ENCODE measurements around the gene INSIG2.

INSIG2 gene

DNA sequence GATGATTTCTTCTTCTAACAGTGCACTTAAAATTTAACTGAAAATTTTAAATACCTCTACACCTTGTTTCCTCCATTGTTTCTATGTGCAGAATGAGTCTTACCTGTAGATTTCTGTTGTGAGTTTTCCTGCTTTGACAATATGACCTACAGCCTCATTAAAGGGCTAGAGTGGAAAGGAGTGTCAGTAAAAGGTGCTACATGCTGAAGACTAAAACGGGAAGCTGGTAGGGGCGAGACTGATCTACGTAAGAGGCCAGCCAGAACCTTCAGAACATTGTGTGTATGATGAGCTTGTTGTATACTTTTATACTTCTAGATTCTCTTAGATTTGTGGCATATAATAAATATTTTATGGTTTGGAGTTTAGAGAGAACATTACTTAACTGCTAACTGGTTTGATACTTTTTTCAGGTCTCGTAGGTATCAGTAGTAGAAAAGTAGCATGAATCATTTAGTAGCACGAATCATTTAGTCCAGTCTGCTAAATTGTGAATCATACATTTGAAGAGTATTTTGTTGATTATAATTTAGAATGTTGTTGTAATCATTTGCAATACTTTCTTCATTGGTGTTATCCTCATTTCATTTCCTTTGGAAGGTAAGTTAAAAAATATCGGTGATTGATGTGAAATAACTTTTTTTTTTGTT lies 14.3 kb downstream of the INSIG2 start:
- DNase-seq, result no peak

DNA sequence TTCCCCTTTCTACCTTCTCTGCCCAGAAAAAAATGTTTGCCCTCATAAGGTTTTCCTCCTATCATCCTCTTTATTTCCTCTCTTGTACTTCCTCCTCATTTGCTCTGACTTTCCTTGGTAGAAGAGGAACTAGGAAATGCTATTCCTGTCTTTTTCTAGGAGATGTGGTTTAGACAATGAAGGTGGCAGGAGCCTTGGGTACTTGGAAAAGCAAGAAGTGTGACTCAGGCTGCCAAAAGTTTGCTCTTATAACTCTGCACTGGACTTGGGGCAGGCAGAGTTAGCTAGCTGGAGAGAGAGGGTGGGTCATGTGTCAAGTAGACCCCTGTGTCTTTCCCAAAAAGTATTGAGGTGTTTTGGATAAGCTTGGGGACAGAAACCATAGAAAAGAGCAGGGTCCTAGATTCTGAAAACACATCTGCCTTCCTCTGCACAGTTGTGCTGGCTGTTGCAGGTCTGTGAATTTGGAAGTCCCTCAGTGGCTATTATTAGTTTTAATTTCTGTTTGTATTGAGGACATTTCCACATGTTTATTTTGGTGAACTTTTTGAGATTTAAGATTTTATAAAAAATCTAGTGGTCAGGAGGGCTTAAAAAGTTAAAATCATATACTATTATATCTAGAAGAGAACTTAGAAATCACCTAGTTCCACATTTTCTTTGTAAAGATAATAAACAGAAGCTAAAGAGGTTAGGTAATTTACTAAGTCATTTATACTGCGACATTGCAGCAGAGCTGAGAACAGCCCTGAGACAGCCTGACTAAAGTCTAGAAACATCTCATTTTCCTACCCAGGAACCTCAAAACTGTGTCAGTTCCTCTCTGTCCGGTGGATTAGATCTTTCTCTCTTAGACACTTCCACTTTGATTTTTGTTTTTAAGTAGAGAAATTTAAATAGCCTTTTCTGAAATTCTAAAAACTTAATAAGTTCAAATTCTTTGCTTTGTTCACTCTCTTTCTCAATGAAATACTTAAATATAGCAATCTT lies 16.0 kb downstream of the INSIG2 start:
- DNase-seq, result no peak

DNA sequence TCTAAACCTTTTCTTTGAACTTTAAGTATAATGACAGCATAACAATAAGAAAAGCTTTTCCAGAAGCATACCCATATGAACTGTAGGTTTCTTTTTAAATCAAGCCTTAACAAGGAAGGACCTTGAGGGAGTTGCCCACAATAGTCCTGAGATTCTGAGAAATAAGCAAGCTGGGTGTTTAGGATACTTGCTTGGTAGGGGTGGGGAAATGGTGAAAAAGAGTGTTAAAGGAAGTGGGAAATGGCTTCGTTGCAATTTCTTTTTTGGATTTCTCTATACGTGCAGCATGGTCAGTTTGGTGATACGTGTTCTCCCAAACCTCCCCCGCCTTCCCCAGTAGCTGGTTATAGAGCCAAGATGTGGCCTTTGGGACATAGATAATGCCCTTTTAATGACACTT lies 17.2 kb downstream of the INSIG2 start:
- no peak for DNase-seq

DNA sequence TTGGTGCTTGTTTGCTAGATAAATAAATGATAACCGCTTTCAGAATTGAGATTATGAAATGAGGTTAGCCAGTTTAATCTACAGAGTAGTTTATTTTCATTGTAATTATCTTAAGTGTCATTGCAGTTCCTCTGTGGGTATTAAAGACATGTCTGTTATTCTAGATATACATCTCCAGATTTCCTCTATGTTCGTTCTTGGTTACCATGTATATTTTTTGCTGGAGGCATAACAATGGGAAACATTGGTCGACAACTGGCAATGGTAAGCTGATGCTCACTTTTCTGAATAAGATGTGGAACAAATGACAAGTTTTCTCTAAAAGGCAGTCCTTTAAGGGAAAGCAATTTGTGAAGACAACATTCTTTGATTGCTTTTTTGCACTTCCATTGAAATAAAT lies 18.7 kb downstream of the INSIG2 start:
- no peak for DNase-seq

DNA sequence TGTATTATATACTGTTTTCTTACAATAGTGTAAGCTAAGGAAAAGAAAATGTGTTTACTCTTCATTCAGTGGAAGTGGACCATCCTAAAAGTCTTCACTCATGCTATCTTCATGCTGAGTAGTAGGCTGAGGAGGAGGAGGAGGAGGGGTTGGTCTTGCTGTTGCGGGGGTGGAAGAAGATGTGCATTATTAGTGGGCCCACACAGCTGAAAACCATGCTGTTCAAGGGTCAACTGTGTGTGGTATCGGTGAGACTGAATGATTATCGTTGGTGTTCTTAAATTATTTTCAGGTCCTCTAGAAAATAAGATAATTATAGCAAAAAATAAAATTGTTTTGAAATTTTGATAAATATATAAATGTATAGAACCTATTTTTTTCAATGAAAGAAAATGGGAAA lies 22.0 kb downstream of the INSIG2 start:
- DNase-seq, result no peak

DNA sequence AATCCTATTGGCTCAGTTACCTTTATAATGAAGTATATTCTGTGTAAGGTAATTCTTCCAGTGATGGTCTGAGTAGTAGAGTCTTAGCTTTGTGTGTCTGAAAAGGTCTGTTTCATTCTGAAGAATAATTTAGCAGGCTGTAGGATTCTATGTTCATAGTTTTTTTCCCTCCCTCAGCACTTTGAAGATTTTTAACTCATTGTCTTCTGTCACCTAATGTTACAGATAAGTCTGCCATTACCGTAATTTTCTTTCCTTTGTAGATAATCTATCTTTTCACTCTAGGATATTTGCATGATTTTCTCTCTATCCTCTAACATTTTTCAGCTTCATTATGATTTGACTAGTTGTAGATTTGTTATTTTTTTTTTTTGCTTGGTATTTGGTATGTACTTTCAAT lies 22.7 kb downstream of the INSIG2 start:
- DNase-seq, result no peak

DNA sequence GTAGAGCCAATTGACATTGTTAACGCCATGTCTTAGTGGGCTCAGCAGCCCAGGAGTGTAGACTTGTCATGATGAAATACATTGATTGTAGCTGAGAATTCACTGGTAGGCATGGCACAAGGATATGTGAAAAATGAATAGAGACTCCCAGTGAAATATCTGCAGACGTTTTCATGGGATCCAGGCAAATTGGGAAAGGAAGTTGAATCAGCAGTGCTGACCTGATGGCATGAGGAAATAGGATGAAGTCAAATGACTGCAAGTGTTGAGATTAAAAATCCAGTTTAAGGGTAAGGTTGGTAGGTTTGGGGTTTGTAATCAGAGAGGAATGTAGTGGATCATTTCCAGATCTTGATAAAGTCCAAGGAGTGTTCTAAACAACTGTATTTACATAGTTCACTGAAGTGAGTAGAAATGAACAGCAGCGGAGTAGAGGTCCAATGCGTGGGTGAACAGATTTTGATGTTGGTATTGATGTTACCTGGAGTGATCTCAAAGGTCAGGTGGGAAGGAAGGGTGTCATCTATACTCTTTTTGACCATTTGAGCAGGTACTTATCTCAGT lies 24.6 kb downstream of the INSIG2 start:
- DNase-seq, result no peak

DNA sequence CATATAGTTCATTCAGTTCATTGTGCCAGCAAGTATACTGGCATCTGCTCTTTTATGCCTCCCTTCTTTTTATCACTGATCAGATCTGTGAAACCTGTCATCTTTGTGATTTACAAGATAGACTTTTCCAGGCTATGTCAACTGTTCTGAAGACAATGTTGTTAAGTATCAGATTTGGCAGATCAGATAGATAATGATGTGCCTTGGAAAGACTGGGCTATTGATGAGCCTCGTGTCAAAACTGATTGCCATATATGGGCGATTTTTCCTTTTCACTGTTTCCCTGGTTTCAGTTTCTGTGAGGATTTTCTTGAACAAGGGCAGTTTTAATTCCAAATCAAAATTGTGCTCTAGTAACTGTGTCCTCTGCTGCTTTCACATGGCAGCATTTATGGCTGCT lies 26.6 kb downstream of the INSIG2 start:
- DNase-seq, result no peak

DNA sequence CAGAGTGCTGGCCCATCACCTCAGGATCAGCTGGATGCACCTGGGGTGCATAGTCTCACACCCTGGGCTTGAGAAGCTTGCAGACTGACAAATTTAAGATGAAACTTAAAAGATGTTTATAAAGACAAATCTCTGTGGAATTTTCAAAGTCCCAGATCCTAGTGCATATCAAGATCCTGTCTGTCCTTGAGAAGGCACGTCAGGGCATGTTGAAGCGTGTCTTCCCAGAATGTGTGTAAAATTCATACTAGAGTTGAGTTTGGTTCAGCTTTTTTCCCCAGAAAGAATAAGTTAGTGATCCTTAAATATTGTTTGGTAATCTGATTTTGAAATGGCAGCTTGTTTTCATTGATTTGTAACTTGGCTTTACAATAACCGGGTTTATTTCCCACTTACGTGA lies 27.5 kb downstream of the INSIG2 start:
- DNase-seq, result no peak

DNA sequence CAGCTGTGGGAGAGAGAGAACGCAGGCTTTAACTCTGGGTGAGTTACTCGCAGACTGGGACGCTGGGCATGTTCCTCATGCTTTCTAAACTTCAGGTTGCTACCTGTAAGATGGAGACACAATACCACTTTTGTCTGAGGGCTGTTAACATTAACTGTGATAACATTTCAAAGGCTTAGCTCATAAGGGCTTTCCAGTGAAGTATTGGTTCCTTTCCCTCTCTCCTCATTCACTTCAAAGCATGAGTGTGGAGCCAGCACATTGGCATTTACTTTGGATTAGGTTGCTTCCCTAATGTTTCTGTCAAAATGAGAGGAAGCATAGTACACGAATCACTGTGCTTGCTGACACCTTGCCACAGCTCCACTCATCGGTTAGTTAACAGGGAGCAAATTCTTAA lies 30.2 kb downstream of the INSIG2 start:
- DNase-seq, result no peak

DNA sequence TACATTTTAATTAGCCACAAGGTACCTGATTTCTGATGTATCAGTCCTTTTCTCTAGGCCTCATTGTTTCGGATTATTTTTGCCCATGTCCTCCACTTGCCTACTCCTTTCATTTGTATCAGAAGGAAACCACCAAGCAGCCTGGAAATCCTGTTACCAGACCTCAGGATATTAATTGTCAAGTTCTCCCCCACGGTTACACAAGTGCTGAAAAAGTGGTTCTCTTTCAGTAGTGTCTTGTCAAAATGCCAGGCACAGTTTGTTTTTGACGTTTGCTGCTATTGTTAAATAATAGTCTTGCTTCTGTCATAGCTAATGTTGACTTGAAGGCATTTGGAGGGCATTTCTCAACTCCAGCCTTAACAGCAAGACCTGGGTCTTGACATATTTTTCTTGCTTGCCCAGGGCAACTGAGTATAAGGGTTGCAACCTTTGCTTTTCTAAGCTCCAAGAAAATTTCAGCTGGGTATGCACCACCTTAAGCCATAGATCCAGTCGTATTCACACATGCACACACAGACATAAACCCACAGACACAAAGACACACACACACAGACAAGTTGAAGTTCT lies 31.0 kb downstream of the INSIG2 start:
- DNase-seq, result no peak

DNA sequence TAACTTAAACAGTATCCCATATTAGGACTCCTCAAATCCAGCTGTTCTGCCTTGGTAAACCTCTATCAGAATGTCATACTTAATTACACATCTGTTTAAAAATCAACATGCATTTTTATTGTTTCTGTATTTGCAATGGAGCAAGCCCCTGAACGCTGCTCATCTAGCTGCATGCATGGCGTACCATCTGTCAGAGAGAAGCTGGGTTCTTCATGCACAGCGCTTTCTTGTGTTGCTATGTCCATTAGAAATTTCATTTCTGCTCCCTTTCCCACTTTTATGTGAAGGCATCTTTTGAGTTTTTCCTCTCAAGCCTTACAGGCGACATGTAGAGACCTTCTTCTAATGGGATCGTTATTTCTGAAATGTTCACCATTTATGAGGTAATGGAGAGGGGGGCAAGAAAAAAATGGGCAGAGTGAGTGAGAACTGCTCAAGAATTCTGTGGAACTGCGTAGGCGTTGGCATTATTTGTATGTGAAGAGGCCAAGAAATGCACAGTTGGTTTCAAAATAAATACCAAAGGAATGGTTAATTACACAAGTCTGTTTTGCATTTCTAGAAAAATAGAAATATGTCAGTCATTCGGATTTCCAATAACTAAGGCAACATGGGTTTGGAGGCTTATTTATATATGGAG lies 31.6 kb downstream of the INSIG2 start:
- DNase-seq, result no peak

DNA sequence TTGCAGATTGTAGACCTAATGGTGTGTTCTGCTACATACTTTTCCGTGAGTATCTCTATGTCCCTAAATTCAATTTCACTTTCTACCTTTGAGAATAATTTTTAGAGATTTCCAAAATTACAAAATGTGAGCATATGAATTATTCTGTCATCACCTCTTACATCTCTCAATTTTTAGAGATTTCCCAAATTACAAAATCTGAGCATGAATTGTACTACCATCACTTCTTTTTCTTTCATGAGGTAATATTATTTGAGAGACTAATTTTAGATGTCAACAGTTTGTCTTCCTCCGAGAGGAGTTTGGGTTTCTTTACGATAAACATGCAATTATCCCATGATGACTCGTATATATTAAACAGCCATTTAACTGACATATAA lies 32.1 kb downstream of the INSIG2 start:
- DNase-seq, result no peak

DNA sequence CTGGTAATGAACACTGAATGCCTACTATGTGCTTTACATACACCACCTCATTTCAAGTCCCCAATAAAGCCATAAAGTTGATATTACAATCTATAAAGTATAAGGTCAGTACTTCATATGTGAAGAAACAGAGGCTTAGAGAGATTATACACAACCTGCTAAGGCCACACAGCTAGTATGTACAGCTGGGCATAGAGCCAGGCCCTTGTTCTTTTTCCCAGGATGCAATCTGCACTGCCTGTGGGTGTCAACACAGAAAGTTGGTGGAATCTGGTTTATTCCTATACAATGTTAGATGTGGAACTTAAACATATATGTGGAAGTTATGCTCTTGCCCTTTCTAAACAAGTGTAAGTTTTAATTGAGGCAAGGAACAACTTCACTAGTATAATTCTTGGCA lies 32.8 kb downstream of the INSIG2 start:
- DNase-seq, result no peak

DNA sequence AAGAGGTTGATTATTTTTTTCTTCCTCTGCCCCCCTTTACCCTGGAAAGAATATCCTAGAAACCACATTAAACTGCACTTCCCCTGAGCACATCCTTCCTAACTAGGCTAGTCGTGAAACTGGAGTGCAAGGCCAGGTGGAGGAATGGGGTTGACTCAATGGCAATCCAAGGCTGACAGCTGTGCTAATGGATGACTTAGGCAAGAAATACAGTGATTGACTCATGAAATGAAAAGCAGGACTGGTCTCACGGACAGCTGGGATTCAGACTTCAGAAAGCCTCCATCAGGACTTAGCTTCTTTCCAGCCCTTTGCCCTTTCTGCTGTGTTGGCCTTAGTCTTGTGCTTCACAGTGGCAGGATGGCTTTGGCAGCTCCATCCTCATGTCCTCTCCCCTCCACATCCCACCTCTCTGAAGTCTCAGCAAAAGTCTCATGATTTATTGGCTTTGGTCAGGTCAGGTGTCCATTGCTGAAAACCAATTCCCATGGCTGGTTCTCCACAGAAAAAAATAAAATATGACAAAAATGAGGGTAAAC lies 33.8 kb downstream of the INSIG2 start:
- DNase-seq, result no peak

DNA sequence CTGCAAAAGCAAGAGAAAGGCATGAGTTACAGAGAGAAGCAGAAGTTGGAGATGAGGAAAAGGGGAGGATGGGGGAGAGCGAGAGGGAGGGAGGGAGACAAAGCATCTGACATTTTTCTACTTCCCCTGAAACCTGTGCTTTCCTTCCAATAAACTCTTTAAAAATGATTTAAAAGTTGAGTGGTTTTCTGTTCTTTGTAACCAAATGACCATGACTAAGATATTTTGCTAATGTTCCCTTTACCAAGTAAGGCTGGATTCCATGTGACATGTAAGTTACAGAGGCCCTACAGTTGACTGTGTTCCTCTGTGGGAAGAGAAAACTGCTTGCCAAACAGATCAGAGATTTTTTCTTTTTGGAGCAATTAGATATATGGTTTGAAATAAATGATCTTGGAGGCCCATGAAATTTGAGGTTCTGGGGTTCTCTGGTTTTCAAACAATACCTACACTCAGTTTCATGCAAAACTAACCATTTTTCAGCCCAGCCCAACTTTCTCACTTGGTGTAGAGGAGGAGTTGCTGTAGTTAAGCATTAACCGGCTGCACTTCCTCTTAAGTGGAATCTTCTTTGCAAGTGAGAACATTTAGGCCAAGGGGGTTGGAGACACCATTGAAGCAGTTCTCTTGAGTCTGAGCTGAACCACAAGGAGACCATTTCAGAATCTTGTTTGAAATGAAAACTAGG lies 34.5 kb downstream of the INSIG2 start:
- no peak for DNase-seq

DNA sequence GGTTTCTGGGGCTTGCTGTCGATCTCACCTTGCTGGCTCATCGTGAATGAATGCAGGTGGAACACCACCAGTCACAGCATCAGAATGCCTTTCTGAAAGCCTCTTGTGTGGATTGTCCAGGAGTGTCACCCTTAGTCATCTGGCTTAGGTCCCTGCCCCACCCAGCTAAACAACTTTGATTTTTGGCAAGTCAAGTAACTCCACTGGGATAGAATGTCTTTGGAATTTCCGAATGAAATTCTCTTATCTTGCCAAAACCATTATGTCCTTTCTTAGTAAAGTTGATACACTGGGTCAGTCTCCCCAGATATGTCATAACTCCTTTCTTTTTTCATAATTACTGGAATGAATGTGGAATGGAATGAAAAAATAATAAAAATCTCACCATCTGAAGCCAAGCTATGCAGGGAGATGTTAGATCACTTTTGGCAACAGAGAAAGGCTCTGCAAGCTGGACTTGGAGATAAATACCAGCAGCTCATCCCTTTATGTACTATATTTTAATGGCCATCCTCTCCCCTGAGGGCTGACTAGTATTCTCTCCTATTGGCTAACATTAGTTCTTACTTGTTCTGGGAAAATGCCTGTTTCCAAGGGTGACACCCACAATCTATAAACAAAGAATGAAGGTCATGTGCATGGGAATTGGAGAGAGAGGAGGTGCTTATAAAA lies 35.4 kb downstream of the INSIG2 start:
- no peak for DNase-seq

DNA sequence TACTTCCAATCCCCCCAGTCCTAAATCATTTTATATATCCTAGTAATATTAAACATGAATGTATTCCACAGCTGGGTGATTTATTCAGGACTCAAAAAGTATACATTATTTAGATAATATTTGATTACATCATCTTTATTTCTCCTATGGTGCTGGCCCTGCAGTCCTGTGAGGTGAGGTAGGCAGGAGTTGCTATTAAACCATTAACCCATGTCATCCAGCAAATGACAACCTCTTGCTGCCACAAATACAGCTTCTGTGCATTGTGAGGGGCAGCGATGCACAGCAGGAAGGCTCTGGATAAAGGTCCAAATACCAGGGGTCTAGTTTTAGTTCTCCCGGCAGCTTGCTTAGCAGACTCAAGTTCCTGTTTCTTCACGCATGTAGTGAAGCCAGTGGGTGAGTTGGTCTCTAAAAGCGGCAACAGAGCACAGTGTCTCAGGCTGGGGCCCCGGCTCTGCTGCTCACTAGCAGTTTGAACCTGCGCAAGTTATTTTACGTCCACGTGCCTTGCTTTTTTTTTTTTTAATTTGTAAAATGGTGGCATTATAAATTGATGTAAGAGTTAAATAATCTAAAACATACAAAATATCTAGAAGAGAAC lies 36.1 kb downstream of the INSIG2 start:
- no peak for DNase-seq

DNA sequence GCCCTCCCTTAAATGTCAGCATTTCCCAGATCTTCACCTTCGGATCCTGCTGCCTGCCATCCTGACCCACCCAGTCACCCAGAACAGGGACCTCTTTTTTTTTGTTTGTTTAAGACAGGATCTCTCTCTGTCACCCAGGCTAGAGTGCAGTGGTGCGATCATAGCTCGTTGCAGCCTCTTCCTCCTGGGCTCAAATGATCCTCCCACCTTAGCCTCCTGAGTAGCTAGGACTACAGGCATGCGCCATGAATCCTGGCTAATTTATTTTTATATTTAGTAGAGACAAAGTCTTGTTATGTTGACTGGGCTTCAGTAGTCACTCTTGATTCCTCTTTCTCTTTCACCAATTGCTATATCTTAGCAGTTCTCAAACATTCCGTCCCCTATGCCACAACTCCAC lies 39.0 kb downstream of the INSIG2 start:
- DNase-seq, result no peak

DNA sequence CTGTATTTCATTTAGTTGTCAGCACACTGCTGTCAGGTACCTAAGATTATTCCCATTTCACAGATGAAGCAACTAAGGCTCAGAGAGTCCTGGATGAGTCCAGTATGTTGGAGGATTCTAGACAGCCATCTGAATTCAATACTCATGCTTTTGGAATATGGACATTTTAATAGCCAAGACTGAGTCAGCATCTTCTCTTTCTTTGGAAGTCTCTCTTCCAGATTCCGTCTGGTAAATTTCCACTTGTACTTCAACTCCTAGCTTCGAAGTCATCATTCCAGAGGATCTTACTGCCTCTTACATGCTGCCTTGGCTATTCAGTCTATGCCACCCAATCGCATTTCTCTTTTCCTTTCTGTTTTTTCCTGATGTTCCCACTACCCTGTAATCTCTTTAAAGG lies 40.6 kb downstream of the INSIG2 start:
- DNase-seq, result no peak

DNA sequence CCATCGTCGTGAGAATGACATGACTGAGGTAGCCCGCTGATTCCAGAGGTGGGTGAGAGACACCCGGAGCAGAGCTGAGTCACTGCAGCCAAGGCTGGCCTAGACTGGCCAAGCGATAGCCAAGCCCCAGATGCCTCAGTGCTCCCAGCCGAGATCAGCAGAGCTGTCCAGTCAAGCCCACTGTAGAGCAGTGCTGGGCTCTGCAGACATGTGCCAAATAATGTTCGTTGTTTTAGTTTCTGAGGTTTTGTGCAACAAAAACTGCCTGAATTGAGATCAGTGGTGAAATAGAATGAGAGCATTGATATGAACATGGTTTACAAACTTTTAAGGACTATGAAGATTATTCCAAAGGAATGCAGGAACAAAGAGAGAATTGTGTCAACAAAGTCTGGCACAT lies 42.1 kb downstream of the INSIG2 start:
- DNase-seq, result no peak
